ENCODE measurements around the gene SV2C.

GRCh38 chr5:76356887-76357286 is 273.7 kb downstream of the SV2C start:
- no peak for TF ChIP-seq POLR2A (IDR thresholded peaks at IDR 0.05; ENCODE audit: low read depth, low read length)
- no peak for TF ChIP-seq CTCF (IDR thresholded peaks at IDR 0.05 in 2 of 3, conservative IDR thresholded peaks at IDR 0.05 in 1 of 3; ENCODE audit: control insufficient read depth in 2 of 3, extremely low read depth in 1 of 3, insufficient read depth in 1 of 3, low read depth in 3 of 3, low read length in 3 of 3)
- no peak for TF ChIP-seq PAX5 (IDR thresholded peaks at IDR 0.05; ENCODE audit: borderline replicate concordance, low read depth, low read length)
- no peak for TF ChIP-seq MEF2A (IDR thresholded peaks at IDR 0.05; ENCODE audit: insufficient read depth, low read depth, low read length)
- no peak for TF ChIP-seq ZNF384 (IDR thresholded peaks at IDR 0.05; ENCODE audit: borderline replicate concordance, low read depth, low read length)
- TF ChIP-seq JUND (IDR thresholded peaks at IDR 0.05; ENCODE audit: low read depth, low read length), result no peak
- no peak for TF ChIP-seq ZNF274 (IDR thresholded peaks at IDR 0.05; ENCODE audit: insufficient read depth, insufficient read length)
- TF ChIP-seq E4F1 (IDR thresholded peaks at IDR 0.05; ENCODE audit: borderline replicate concordance, partially characterized antibody), result no peak
- no peak for TF ChIP-seq CEBPB (IDR thresholded peaks at IDR 0.05; ENCODE audit: borderline replicate concordance in 1 of 2, low read depth in 2 of 2, low read length in 2 of 2)
- no peak for TF ChIP-seq BMI1 (IDR thresholded peaks at IDR 0.05; ENCODE audit: borderline replicate concordance)
- TF ChIP-seq POU2F2 (IDR thresholded peaks at IDR 0.05; ENCODE audit: borderline replicate concordance, low read depth, low read length), result no peak
